H1 (cell line): ENCODE results near the gene FRMD4A. TPM values are rescaled to one million over a fixed set of nuclear protein-coding genes. Genes with fewer than 3 reads are reported as not detected.

Source experiments
- CTCF ChIA-PET: fragments of 300-600 bp; sonication (Branson Sonifier 250); formaldehyde crosslinking; loops from one replicate; lab custom pipeline; 2021; ENCODE audit not compliant: partially characterized antibody; lab: Charles Lee
- POLR2A ChIA-PET: fragments of 300-600 bp; sonication (Branson Sonifier 250); formaldehyde crosslinking; loops from one replicate; lab custom pipeline; 2021; ENCODE audit warnings: inconsistent platforms; ENCODE audit not compliant: partially characterized antibody; lab: Charles Lee
- DNase-seq, 2 experiments: peaks; one replicate each; pipeline versions ENCODE4 v3.0.0 to v3.0.0-alpha.2; 2010 to 2022; ENCODE audit warnings: low spot score in 2 of 2, low read depth in 1 of 2, mixed read lengths in 1 of 2
- FAIRE-seq: peaks from 2 replicates; lab custom pipeline; 2011; peaks lifted over from hg19 to GRCh38; lab: Jason Lieb, UNC
- H2AFZ ChIP-seq: 2 replicates; pipeline ENCODE4 v1.8.1; 2012; ENCODE audit warnings: low read length, inconsistent platforms
- H2AK5ac ChIP-seq: 2 replicates; pipeline ENCODE4 v1.6.1; 2013; ENCODE audit warnings: low read depth, low read length
- H2BK120ac ChIP-seq: replicated peaks from 2 replicates; pipeline ENCODE3; 2013; ENCODE audit warnings: low read depth, low read length, inconsistent platforms
- H2BK12ac ChIP-seq: 2 replicates; pipeline ENCODE4 v1.6.1; 2013; ENCODE audit warnings: low read depth, low read length
- H2BK15ac ChIP-seq: 2 replicates; pipeline ENCODE4 v1.6.1; 2013; ENCODE audit warnings: low read length
- H2BK20ac ChIP-seq: 2 replicates; pipeline ENCODE4 v1.6.1; 2013; ENCODE audit warnings: low read length
- H2BK5ac ChIP-seq: 2 replicates; pipeline ENCODE4 v1.6.1; 2013; ENCODE audit warnings: low read depth, low read length
- H3K14ac ChIP-seq: 2 replicates; pipeline ENCODE4 v1.6.1; 2013; ENCODE audit warnings: inconsistent platforms; ENCODE audit not compliant: insufficient read length
- H3K18ac ChIP-seq: 2 replicates; pipeline ENCODE4 v1.6.1; 2013; ENCODE audit warnings: low read length; ENCODE audit errors: extremely low read depth
- H3K23ac ChIP-seq: 2 replicates; pipeline ENCODE4 v1.6.1; 2013; ENCODE audit warnings: inconsistent platforms; ENCODE audit not compliant: insufficient read length
- H3K23me2 ChIP-seq: 2 replicates; pipeline ENCODE4 v1.6.1; 2013; ENCODE audit warnings: low read depth, low read length
- H3K27ac ChIP-seq: 2 replicates; pipeline ENCODE4 v1.6.1; 2011; ENCODE audit warnings: low read depth, low read length, inconsistent platforms
- H3K27me3 ChIP-seq, 4 experiments: replicated peaks in 1 of 4; 1 replicate in 1 of 4; 2 replicates in 3 of 4; pipeline versions ENCODE4 v1.6.1 to v1.8.1; 2011 to 2013; ENCODE audit warnings: low read length in 3 of 4, mild to moderate bottlenecking in 3 of 4, inconsistent platforms in 2 of 4, mixed read lengths in 2 of 4, moderate library complexity in 1 of 4; ENCODE audit not compliant: control insufficient read depth in 3 of 4, insufficient read depth in 3 of 4; ENCODE audit errors: extremely low read depth in 1 of 4
- H3K36me3 ChIP-seq, 4 experiments: 2 replicates each; pipeline versions ENCODE4 v1.6.1 to v1.8.1; 2011 to 2013; ENCODE audit warnings: mild to moderate bottlenecking in 4 of 4, low read length in 3 of 4, moderate library complexity in 2 of 4, control low read depth in 1 of 4, inconsistent platforms in 1 of 4; ENCODE audit not compliant: insufficient read depth in 4 of 4, control insufficient read depth in 2 of 4
- H3K4ac ChIP-seq: replicated peaks from 2 replicates; pipeline ENCODE3; 2013; ENCODE audit warnings: low read length, low read depth, mixed read lengths, inconsistent platforms; ENCODE audit not compliant: insufficient read length
- H3K4me1 ChIP-seq, 4 experiments: replicated peaks in 1 of 4; 1 replicate in 1 of 4; 2 replicates in 3 of 4; pipeline versions ENCODE4 v1.6.1 to v1.8.1; 2011 to 2013; ENCODE audit warnings: low read length in 3 of 4, inconsistent platforms in 2 of 4, mixed read lengths in 1 of 4; ENCODE audit not compliant: insufficient read depth in 4 of 4, control insufficient read depth in 3 of 4
- H3K4me2 ChIP-seq, 2 experiments: 2 replicates each; pipeline versions ENCODE4 v1.6.1 to v1.8.1; 2011 to 2013; ENCODE audit warnings: low read depth in 2 of 2, low read length in 2 of 2, control low read depth in 1 of 2, inconsistent platforms in 1 of 2, mild to moderate bottlenecking in 1 of 2; ENCODE audit not compliant: insufficient read depth in 1 of 2
- H3K4me3 ChIP-seq, 4 experiments: fragments of 200-600, 300-600 bp in 1 of 4; sonication (generic), shearing (Covaris generic), sonication (Bioruptor Twin) in 1 of 4; 2 replicates each; pipeline versions ENCODE4 v1.5.1 to v1.8.1; 2011 to 2016; ENCODE audit warnings: low read length in 4 of 4, low read depth in 3 of 4, control low read depth in 2 of 4, inconsistent platforms in 2 of 4, mild to moderate bottlenecking in 2 of 4, mixed read lengths in 1 of 4, moderate library complexity in 1 of 4; ENCODE audit not compliant: insufficient read depth in 2 of 4; ENCODE audit errors: extremely low read depth in 1 of 4
- H3K56ac ChIP-seq: replicated peaks from 2 replicates; pipeline ENCODE3; 2013; ENCODE audit warnings: low read depth, mild to moderate bottlenecking, mixed read lengths, low read length, inconsistent platforms; ENCODE audit not compliant: insufficient read length
- H3K79me1 ChIP-seq: 2 replicates; pipeline ENCODE4 v1.6.1; 2013; ENCODE audit warnings: low read depth, low read length, control low read depth
- H3K79me2 ChIP-seq, 2 experiments: 2 replicates each; pipeline versions ENCODE4 v1.6.1 to v1.8.1; 2012 to 2013; ENCODE audit warnings: low read length in 2 of 2, mild to moderate bottlenecking in 2 of 2, inconsistent platforms in 1 of 2; ENCODE audit not compliant: insufficient read depth in 2 of 2, control insufficient read depth in 1 of 2
- H3K9ac ChIP-seq, 4 experiments: replicated peaks in 1 of 4; 1 replicate in 1 of 4; 2 replicates in 3 of 4; pipeline versions ENCODE4 v1.6.1 to v1.8.1; 2011 to 2013; ENCODE audit warnings: low read depth in 3 of 4, low read length in 3 of 4, control low read depth in 2 of 4, mild to moderate bottlenecking in 2 of 4, moderate library complexity in 2 of 4, inconsistent platforms in 1 of 4; ENCODE audit errors: extremely low read depth in 1 of 4
- H3K9me3 ChIP-seq, 2 experiments: 2 replicates each; pipeline versions ENCODE4 v1.6.1 to v1.8.1; 2012 to 2013; ENCODE audit warnings: mild to moderate bottlenecking in 2 of 2, moderate library complexity in 2 of 2, control low read depth in 1 of 2, inconsistent platforms in 1 of 2, low read depth in 1 of 2, low read length in 1 of 2, mixed read lengths in 1 of 2; ENCODE audit not compliant: insufficient read depth in 2 of 2
- H4K20me1 ChIP-seq, 2 experiments: replicated peaks in 1 of 2; 2 replicates each; pipeline versions ENCODE3 to v1.8.1; 2011 to 2013; ENCODE audit warnings: inconsistent platforms in 2 of 2, low read length in 2 of 2, mild to moderate bottlenecking in 1 of 2; ENCODE audit not compliant: insufficient read depth in 2 of 2, control insufficient read depth in 1 of 2
- H4K5ac ChIP-seq: 2 replicates; pipeline ENCODE4 v1.6.1; 2013; ENCODE audit warnings: low read length, low read depth, mixed read lengths, inconsistent platforms; ENCODE audit not compliant: insufficient read length
- H4K8ac ChIP-seq: 2 replicates; pipeline ENCODE4 v1.8.0; 2013; ENCODE audit warnings: mild to moderate bottlenecking, moderate library complexity, low read length, inconsistent platforms; ENCODE audit not compliant: insufficient read depth; ENCODE audit errors: extremely low read depth
- H4K91ac ChIP-seq: replicated peaks from 2 replicates; pipeline ENCODE3; 2013; ENCODE audit warnings: low read length, mixed read lengths, inconsistent platforms; ENCODE audit not compliant: insufficient read length
- BACH1 ChIP-seq: IDR thresholded peaks from 2 replicates; pipeline ENCODE4 v1.6.1; 2012; ENCODE audit warnings: low read length, improper control_type of control experiment
- BCL11A ChIP-seq, 2 experiments: IDR thresholded peaks; one replicate each; pipeline ENCODE4 v1.6.1; 2011; ENCODE audit warnings: low read depth in 2 of 2, low read length in 2 of 2, mild to moderate bottlenecking in 2 of 2
- CHD1 ChIP-seq: IDR thresholded peaks from 2 replicates; pipeline ENCODE4 v1.6.1; 2012; ENCODE audit warnings: low read depth, low read length, improper control_type of control experiment
- EZH2 ChIP-seq: fragments of 200-600 bp; sonication (generic); IDR thresholded peaks from 2 replicates; pipeline ENCODE4 v1.7.1; 2012; ENCODE audit warnings: low read depth, mild to moderate bottlenecking, moderate library complexity, low read length, inconsistent platforms; ENCODE audit not compliant: severe bottlenecking
- GABPA ChIP-seq: IDR thresholded peaks from 2 replicates; pipeline ENCODE4 v1.6.1; 2011; ENCODE audit warnings: mild to moderate bottlenecking, low read length, moderate library complexity, borderline replicate concordance; ENCODE audit not compliant: insufficient read depth
- NANOG ChIP-seq: IDR thresholded peaks from 2 replicates; pipeline ENCODE4 v1.6.1; 2011; ENCODE audit warnings: low read length, low read depth, mild to moderate bottlenecking, inconsistent platforms; ENCODE audit not compliant: insufficient read depth, poor library complexity, severe bottlenecking
- TEAD4 ChIP-seq: IDR thresholded peaks from 2 replicates; pipeline ENCODE4 v1.6.1; 2012; ENCODE audit warnings: low read depth, low read length, inconsistent platforms, mixed read lengths
- WGBS, 2 experiments: shearing (Covaris generic) in 1 of 2; methylation state at CpG; one replicate each; pipeline versions ENCODE4 v1.1.6 to v1.1.7; 2013 to 2015; ENCODE audit warnings: low lambda C conversion rate in 2 of 2, mixed read lengths in 2 of 2, inconsistent platforms in 1 of 2, low coverage in 1 of 2, missing lambda C conversion rate in 1 of 2; ENCODE audit not compliant: insufficient replicate concordance in 2 of 2, insufficient coverage in 1 of 2, insufficient read length in 1 of 2; ENCODE audit errors: extremely low coverage in 1 of 2, missing lambda C conversion rate in 1 of 2; 5-methylcytosine and 5-hydroxymethylcytosine counted together
- polyA plus RNA-seq, 7 experiments: library from polyadenylated mRNA; depleted of rRNA in 3 of 7; stranded (reverse) in 5 of 7; unstranded in 2 of 7; fragments of >200 nt in 5 of 7; fragments of 200-250 nt in 2 of 7; gene quantifications; 1 replicate in 5 of 7; 2 replicates in 1 of 7; 4 replicates in 1 of 7; pipeline versions ENCODE4 v1.2.1 to v1.2.3, GENCODE V29; 2011 to 2013; ENCODE audit warnings: missing spikeins in 2 of 7, mixed read lengths in 2 of 7
- total RNA-seq: library from RNA; stranded (reverse); fragmentation: NEBNext Ultra II Directional; extraction: Animal tissue kit (Norgen Biotek cat#: 25700); gene quantifications from 2 replicates; pipeline ENCODE4 v1.2.1, GENCODE V29; 2021

Gene FRMD4A
- total and polyA plus RNA-seq, 2 of the 8 experiments (the other 6 are each of a cell fraction or from before 2014, with no cell fraction given), result 38.6 to 39.6 TPM

DNA sequence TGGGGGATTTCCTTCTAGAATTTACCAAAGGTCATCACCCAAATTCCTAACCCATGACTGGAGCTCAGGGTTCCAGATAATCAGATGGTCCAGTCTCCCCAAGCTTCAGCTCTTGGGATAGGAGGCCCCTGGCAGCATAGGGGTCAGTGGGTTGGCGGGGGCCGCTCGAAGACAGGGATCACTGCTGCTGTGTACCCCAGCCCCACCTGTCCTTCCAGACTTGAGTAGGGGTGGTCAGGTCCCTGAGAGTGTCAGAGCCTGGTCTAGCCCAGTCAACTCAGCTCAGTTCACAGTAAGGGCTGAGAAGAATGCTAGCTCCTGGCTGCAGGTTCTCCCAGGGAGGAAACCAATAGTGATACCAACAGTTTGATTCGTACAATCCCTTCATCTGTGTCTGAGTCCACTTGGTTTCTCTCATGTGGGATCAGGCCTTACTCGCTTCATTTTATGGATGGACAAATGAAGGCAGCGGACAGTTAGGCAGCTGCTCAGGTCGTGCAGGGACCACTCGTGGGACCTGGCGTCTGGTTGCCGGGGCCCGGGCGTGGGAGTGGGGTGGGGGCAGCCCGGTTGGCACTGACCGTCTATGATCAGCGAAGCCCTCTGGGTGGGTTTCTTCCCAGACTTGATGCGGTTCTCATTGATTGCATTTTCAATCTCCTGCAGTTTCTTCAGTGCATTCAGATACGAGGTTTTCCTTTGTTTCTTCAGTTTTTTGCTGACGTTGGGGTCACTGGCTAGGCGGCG is 665.0 kb downstream of the FRMD4A start:
- Histone ChIP-seq H3K27me3 (no peaks in the 10 kb centered on the region), H3K9me3 (no peaks in the 10 kb centered on the region), H2BK15ac (no peak overlapping the region), H2AFZ (no peak overlapping the region), H3K56ac (no peak overlapping the region), H3K23ac (no peak overlapping the region), H4K5ac (no peak overlapping the region), H4K20me1 (peaks cover 0 to 2% of the 10 kb centered on the region in 2 experiments), H2BK12ac (no peak overlapping the region), H4K91ac (no peak overlapping the region), H3K4me1 (no peaks in the 10 kb centered on the region), H3K79me1 (no peaks in the 10 kb centered on the region), H2BK120ac (no peak overlapping the region), H4K8ac (no peak overlapping the region; the same call in 1 of the 2 replicates), H3K79me2 (no peaks in the 10 kb centered on the region), H3K27ac (no peak overlapping the region), H2AK5ac (no peak overlapping the region), H3K4me3 (no peak overlapping the region), H3K4me2 (no peak overlapping the region), H3K14ac (no peak overlapping the region), H2BK20ac (no peak overlapping the region), H3K4ac (no peak overlapping the region), H3K18ac (no peak overlapping the region), H3K9ac (no peak overlapping the region), H3K23me2 (no peaks in the 10 kb centered on the region), H2BK5ac (no peak overlapping the region), H3K36me3 (peaks cover 2 to 25% (median 10%) of the 10 kb centered on the region in 4 experiments; a peak in 6 of 8 replicates)
- 90% methylated on average over 19 of the region's 20 CpGs; no CpG with 5 or more reads in 1 of the 2 experiments for WGBS, 2 experiments
- no peak for DNase-seq
- ChIA-PET CTCF (interaction anchor here (0.7 kb wide), 1 partner anchor 53 kb away, joined by 3 read pairs; no protein-coding TSS in a partner anchor), POLR2A (no interaction called here)
- no peak for TF ChIP-seq GABPA
- no peak for TF ChIP-seq TEAD4
- no peak for TF ChIP-seq EZH2
- no peak for TF ChIP-seq BCL11A (IDR thresholded peaks at IDR 0.05; ENCODE audit: low read depth in 2 of 2, low read length in 2 of 2)
- no peak for TF ChIP-seq NANOG
- TF ChIP-seq BACH1, result no peak
- no peak for TF ChIP-seq CHD1
- FAIRE-seq, result no peak
